NCI-H1436 (cell line): ENCODE data around the gene UBA52.
"Not testable (repeated sequence)": the region's sequence is repeated elsewhere in the genome, so short reads cannot be mapped to it uniquely, and the experiment has no call there.

Source experiments
- DNase-seq: peaks from one replicate; lab custom pipeline; 2025; lab: John Stamatoyannopoulos, UW

The UBA52 gene

GRCh38 chr19:18557411-18558201 is 14.1 kb upstream of the UBA52 start, which contains the start of gene KXD1:
Gene KXD1, plus strand, starts transcription at chr19:18557870. Its CDS starts 4,187 bp downstream, at chr19:18562057.
- DNase-seq = peak; percentile 96

- no peak for DNase-seq
Observed at GRCh38 chr19:18558202-18558555, 13.5 kb upstream of the UBA52 start.

GRCh38 chr19:18558604-18559003 is 13.1 kb upstream of the UBA52 start:
- DNase-seq = no peak

- DNase-seq = no peak
Observed at GRCh38 chr19:18559685-18560084, 12.0 kb upstream of the UBA52 start.

- no peak for DNase-seq
Observed at GRCh38 chr19:18562086-18562485, 9.6 kb upstream of the UBA52 start.

GRCh38 chr19:18566953-18567352 is 4.7 kb upstream of the UBA52 start:
- no peak for DNase-seq

- DNase-seq = no peak
Observed at GRCh38 chr19:18568367-18568766, 3.3 kb upstream of the UBA52 start.

- no peak for DNase-seq
Observed at GRCh38 chr19:18574691-18575291, 3.1 kb downstream of the UBA52 start.

GRCh38 chr19:18576383-18576782 is 4.7 kb downstream of the UBA52 start:
- no peak for DNase-seq

GRCh38 chr19:18577365-18577914 is 5.8 kb downstream of the UBA52 start:
- DNase-seq = no peak

- DNase-seq = no peak
Observed at GRCh38 chr19:18580311-18580710, 8.7 kb downstream of the UBA52 start.

- DNase-seq = no peak
Observed at GRCh38 chr19:18586306-18586705, 14.6 kb downstream of the UBA52 start.

GRCh38 chr19:18587561-18587960 is 15.9 kb downstream of the UBA52 start:
- DNase-seq = no peak

- DNase-seq = no peak
Observed at GRCh38 chr19:18587962-18588610, 16.4 kb downstream of the UBA52 start.

GRCh38 chr19:18588611-18589379 is 17.1 kb downstream of the UBA52 start, which contains the start of gene REX1BD:
Gene REX1BD, plus strand, starts transcription at chr19:18588798. Its CDS starts 4 bp downstream, at chr19:18588802.
- DNase-seq = peak; percentile 79

- peak; percentile 38 for DNase-seq
Observed at GRCh38 chr19:18589380-18590272, 18.0 kb downstream of the UBA52 start.

GRCh38 chr19:18590273-18591272 is 18.9 kb downstream of the UBA52 start:
- no peak for DNase-seq

- no peak for DNase-seq
Observed at GRCh38 chr19:18591735-18592385, 20.2 kb downstream of the UBA52 start.

- not testable (repeated sequence) for DNase-seq
Observed at GRCh38 chr19:18592732-18593131, 21.1 kb downstream of the UBA52 start.
